ENCODE data around the gene FAH.
"Not testable (repeated sequence)": the region's sequence is repeated elsewhere in the genome, so short reads cannot be mapped to it uniquely, and the experiment has no call there.

The FAH gene

DNA sequence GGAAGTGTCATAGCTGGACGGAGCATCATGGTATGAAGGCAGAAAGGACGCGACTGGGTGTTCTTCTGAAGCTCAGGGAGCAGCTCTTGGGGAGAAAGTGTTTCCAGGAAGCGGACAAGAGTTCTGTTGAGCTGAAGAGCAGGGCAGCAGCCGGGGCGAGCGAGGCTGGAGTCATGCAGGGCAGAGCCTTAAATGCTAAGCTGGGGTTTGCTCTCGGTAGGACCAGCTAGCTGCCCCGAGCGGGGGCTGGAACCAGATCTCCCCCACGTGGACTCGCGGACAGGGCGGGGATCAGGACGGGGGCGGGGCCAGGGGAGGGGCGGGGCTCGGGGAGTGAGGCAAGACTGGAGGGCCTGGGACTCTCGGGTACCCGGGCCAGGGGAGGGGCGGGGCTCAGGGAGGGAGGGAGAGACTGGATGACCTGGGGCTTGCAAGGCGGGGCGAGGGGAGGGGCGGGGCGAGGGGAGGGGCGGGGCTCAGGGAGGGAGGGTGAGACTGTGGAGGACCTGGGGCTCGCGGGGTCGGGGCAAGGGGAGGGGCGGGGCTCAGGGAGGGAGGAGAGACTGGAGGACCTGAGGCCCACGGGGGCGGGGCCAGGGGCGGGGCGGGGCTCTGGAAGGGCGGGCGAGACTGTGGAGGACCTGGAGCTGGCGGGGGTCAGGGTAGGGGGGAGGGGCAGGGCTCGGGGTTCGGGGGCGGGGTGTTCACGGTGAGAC lies 461 bp upstream of the FAH start:
- peak; percentile 91 to 97 for DNase-seq

DNA sequence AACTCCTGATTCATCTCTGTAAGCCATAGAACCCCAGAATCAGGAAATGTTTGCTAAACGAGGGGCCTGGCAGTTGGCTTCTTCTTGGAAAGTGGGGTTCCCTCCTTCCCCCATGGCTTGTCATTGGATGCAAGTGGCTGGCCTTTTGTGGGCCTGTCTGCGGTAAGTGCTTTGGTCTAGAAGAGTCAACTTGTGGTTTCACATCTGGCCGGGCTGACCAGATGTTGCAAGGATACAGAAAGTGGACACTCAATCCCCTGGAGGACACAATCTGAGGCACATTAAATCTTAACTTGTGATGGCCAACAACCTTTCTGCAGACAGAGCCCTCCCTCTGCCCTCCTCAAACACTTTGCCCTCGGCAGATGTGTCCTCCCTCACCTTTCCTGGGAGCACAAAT lies 1.1 kb downstream of the FAH start:
- DNase-seq = no peak

DNA sequence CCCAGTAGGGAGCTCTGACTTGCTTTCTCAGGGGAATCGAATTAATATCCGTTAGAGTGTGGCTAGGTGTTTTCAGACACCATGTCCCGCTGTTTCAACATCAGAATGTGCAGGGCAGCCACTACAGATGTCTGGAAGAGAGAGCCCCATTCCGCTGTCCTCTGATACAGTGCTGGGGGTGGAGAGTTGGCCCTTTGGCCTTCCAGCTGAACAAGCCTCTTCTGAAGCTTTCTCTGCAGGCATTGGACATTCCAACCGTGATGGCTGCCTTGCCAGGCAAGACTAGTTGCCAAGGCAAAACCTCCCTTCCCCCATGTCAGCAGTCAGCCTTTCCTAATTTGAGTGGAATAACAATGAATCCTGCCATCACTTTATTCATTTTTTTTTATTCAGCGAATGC lies 1.5 kb downstream of the FAH start:
- DNase-seq = no peak

DNA sequence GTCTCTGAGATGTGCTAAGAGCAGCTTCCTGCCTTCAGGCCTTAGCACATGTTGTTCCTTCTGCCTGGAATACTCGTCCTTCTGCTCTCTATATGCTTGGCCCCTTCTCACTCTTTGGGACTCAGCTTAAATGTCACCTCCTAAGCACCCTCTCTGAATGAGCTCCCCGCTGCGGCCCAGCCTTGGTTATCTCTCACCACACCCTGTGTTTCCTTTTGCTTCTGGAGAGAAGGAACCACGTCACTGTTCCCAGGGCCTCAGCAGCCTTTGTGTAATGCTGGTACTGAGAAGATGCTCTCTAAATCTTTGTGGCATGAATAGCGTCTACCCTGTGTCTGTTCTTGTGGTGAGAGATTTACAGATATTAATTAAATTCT lies 2.2 kb downstream of the FAH start:
- no peak for DNase-seq

DNA sequence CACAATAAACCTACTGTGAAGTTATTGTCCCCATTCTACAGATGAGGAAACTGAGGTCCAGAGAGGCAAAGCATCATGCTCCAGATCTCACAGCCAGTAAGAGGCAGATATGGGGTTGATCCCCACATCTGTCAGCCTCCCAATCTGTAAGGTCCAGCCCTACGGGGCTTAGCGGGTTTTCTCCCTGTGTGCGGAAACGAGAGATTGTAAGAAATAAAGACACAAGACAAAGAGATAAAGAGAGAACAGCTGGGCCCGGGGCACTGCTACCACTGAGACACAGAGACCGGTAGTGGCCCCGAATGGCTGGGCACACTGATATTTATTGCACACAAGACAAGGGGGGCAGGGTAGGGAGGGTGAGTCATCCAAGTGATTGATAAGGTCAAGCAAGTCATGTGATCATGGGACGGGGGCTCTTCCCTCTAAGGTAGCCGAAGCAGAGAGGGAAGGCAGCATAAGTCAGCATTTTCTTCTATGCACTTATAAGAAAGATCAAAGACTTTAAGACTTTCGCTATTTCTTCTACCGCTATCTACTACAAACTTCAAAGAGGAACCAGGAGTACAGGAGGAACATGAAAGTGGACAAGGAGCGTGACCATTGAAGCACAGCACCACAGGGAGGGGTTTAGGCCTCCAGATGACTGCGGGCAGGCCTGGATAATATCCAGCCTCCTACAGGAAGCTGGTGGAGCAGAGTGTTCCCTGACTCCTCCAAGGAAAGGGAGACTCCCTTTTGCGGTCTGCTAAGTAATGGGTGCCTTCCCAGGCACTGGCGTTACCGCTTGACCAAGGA lies 2.8 kb downstream of the FAH start:
- not testable (repeated sequence) for DNase-seq

DNA sequence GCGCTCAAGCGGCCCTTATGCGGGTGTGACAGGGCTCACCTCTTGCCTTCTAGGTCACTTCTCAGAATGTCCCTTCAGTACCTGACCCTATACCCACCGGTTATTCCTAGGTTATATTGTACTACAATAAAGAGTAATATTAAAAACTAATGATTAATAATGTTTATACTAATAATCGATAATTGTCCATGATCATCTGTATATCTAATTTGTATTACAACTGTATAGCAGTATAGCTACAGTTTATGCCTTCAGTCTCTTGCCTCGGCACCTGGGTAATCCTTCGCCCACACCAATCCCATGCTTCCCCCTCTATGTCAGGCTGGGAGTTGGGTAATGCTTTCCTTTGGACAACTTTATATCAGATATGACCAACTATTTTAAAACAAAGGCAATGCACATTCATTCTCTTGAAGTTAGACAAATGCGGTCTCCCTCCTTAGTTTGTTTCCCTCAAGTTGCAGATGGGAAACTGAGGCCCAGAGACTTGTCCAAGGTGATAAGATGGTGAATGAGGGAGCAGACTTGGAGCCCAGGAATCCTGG lies 3.4 kb downstream of the FAH start:
- no peak for DNase-seq

DNA sequence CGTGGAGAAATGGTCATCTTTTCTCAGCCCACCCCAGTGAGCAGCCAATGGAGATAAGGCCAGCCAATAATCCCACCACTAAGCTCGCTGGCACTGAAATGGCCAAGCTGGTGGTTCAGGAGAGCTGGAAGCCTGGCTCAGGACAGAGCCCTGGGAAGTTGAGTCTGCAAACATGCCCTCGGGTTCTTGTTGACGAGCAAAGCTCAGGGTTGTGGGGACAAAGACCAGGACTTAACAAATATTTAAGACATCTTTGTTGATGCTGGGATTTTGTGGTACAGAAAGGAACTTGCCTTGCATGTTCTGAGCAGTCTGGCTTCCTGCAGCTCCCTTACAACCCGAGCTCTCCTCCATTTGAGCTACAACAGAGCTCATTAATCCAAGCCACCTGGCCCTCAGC lies 4.4 kb downstream of the FAH start:
- no peak for DNase-seq

DNA sequence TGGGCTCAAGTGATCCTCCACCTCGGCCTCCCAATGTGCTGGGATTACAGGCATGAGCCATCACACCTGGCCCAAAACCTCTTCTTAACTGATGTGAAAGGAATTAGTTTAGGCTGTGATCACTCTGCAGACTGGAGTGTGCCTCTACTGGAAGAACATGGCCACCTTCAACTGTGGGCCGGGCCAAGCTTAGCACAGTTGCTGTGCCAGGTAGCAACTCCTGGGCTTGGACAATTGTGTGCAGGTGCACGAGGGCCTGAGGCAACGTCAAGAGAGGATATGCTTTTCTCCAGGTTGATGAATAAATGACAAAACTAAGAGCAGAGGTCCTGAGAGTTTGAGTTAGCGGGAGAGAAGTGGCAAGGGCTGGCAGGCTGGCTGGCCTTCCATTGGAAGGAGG lies 6.5 kb downstream of the FAH start:
- DNase-seq = no peak

DNA sequence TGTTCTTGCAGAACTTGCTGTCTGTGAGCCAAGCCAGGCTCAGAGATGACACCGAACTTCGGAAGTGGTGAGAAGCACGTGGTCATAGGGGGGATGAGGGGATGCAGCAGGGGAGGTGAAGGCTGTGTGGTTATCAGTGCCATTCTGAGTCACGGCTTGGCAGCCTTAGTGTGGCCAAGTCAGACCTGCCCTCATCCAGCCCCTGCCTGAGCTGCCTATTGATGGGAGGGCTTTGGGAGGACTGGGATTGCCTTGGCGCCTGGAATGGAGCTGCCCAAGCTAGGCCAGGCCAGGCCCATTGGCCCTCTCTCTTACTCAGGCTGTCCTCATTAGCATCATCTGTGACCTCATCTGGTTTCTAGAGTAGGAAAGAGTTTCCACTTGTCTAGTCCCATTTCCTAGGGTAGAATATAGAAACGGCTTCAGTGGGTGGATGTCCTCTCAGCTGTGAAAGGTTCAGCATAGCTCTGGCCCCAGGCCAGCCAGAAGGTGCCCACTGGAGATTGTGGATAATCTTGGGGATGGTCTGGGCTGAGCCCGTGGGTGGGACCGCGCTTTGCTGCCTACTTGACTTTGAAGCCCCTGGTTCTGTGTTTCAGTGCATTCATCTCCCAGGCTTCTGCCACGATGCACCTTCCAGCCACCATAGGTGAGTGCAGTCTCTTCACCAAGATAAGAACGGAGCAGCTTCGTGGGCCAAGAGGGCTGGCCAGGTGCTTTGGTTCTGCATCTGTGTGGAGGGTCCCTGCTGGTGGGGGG lies 7.2 kb downstream of the FAH start:
- no peak for DNase-seq

DNA sequence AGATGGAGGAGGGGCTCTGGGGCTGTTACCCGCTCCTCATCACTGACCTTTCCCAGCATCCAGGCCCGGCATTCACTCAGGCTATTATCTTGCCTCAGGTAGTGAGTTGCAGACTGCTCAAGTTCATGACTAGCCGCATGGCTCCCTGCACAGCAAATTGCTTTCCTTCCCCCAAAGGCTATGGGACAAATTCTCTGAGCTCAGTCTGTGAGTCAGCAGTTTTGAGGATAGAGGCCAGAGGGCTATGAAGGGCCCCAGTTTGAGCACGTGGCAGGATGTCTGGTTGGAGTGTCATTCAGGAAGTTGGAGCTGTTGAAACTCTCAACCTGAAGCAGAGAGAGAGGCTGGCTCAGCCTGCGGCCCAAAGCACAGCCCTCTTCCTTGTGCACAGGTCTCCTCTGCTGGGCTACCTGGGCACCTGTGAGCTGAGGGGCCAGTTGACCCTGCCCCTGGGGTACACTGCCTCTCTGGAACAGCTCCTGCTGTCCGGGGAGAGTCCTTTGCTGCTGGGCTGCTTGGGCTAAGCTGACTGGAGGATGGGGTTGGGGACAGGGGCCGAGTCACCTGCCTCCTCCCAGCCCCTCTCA lies 7.9 kb downstream of the FAH start:
- DNase-seq = peak; percentile 31 to 97

DNA sequence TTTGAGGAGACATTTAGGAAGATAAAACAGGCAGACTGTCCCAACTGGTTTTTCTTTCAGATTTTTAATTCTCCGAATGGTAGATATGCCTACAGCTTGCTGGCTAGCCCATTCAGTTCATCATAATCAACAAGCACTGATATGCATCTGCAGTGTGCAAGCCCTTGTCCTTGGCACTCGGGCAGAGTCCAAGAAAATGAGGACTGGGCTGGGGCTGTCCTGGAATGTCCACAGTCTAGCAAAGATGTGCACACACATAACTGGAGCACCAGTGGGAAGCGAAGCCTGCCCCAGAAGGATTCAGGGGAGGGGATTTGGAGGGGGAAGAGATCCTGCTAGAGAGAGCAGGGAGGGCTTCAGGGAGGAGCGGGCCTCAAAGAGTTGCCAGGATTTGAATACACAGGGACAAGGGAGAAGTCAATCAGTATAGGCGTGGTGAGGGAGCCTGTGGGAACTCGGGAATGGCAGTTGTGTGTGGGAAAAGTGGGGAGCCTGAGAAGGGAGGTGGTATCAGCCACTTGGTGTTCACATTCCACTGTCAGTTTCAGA lies 8.7 kb downstream of the FAH start:
- no peak for DNase-seq

DNA sequence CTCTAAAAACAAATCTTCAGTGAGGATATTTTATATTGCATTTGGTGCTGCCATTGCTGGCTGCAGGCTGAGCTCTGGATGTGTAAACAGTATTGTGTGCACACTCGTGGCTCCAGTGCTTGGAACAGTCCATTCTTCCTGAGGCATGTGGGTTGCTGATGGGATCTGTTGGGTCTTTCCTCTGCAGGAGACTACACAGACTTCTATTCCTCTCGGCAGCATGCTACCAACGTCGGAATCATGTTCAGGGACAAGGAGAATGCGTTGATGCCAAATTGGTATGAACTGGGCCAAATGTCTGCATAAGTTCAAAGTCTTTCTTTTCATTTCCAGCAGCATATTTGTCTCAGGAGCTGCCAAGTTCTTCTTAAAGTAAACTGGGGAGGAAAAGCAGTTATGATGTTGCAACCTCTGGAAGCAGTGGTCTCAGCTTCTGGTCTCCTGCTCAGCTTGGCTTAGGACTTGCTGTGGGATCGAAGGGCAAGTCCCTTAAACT lies 9.3 kb downstream of the FAH start:
- no peak for DNase-seq

DNA sequence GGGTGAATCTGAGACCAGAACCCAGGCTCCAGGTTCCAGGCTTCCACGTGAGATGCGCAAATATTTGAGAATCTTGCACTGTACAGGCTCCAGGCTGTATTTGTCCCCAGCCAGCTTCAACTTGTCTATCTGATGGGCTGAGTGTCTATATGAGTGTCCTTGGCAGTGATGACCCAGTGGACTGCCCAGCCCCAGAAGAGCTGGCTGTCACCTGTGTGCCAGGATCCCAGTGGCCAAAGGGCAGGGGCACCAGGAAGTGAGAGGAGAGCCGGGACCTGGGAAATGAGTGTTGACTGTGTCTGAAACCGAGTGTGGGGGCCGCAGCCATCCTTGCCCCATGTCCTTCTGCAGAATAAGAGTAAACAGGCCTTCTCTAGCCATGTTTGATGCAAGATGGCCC lies 10.4 kb downstream of the FAH start:
- DNase-seq = no peak

DNA sequence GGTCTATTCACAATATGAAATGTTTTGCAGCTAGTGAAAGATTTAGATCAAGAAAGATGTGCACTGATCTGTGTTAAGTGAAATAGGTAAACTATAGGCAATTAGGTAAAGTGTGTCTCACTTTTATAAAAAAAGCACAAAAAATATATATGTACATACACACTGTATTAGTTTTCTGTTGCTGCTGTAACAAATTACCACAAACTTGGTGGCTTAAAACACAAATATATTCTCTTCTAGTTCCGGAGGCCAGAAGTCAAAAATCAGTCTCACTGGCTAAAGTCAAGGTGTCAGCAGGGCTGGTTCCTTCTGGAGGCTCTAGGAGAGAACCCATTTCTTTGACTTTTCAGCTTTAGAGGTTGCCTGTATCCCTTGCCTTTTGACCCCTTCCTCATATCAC lies 11.1 kb downstream of the FAH start:
- DNase-seq = no peak

DNA sequence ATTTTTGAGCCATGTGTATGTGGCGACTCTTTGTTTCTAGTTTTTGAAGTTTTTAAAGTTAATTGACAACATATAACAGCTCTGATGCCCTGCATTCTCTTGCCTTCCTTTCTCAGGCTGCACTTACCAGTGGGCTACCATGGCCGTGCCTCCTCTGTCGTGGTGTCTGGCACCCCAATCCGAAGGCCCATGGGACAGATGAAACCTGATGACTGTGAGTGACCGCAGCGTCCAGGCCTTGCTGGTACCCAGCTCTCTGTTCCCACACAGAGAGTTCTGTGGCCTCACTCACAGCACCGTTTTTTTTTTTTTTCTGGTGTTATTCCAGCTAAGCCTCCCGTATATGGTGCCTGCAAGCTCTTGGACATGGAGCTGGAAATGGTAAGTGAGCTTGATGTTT lies 15.1 kb downstream of the FAH start:
- DNase-seq = no peak

DNA sequence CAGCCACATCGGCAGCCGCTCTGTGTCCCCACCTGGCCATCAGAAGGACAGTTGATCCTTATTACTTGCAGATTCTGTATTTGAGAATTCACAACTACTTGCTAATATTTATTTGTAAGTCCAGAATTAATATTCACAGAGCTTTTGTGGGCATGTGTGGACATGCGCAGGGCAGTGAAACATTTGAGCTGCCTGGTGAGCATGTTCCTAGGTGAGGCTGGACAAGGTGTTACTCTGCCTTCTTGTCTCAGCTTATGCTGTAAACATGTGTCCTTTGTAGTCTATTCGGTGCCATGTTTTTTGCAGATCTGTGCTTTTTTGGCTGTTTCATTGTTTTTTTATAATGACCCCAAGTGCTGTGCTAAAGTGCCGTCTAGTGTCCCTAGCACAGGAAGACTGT lies 15.6 kb downstream of the FAH start:
- DNase-seq = no peak

DNA sequence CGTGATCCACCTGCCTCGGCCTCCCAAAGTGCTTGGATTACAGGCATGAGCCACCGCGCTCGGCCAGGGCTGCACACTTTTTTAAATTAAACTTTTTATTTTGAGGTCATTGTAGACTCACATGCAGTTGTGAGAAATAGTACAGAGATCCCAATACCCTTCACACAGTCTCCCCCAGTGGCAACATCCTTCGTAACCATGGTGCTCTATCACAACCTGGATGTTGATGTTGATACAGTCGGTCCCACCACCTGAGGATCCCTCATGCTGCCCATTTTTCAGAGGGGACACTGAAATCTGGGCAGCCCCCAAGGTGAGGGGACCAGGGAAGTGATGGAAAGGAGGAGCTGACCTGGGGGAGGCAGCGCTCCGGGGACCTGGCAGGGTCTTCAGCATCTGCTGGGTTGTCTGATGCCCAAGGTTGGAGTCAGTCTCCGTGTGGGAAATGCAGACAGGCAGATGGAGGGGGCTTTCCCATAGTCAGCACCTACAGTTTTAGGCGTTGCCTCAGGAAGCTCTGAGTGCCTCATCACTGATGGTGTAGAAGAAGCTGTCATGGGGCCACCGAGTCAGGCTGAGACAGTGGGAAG lies 17.1 kb downstream of the FAH start:
- DNase-seq = no peak

DNA sequence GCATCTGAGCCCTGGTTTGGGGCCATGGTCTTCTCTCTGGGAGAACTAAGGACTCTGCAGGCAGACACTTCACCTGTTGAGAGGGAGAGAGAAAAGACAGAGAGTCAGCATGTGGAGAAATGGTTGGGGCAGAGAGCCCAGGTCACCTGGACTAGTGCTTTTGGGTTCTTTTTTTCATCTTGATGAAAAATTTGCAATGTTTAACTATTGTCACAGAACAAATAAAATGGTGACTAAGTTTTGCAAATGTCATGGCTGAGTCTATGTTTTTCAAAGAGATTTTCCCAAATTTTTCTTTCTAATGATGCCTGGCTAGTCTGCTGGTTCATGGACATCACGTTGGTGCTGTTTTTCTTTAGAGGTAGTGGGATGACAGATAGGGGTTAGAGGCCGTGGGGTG lies 17.8 kb downstream of the FAH start:
- DNase-seq = no peak

DNA sequence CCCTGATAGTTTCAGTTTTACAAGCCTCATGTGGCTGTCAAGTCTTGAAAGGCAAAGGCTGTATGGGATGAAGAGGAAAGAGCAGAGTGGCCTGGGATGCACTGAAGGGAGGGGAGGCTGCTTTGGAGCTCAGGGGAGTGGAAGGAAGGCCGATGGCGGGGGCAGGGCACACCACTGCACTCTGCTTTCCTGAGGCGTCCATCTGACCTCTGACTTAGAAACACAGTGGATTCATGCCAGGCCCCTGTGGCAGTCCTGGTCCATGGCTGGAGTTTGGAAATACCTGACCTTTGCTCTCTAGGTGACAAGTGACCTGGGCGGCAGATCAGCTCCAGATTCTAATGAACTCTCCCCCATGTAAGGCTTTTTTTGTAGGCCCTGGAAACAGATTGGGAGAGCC lies 19.0 kb downstream of the FAH start:
- DNase-seq = no peak

DNA sequence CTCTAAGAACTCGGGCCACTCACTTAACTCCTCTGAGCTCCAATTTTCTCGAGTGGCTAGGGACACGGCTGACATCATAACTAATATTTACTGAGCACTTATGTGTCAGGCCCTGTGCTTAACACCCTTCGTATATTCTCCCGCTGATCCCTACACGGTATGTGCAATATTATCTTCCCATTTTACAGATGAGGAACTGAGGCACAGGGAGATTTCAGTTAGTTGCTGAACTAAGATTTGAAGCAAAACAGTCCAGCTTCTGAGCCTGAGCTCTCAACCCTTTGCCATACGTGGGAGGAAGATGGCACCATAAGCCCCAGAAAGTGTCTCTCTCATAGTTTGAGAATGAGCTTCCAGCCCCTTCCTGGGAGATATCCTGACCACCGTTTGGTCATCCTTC lies 19.6 kb downstream of the FAH start:
- DNase-seq = no peak

DNA sequence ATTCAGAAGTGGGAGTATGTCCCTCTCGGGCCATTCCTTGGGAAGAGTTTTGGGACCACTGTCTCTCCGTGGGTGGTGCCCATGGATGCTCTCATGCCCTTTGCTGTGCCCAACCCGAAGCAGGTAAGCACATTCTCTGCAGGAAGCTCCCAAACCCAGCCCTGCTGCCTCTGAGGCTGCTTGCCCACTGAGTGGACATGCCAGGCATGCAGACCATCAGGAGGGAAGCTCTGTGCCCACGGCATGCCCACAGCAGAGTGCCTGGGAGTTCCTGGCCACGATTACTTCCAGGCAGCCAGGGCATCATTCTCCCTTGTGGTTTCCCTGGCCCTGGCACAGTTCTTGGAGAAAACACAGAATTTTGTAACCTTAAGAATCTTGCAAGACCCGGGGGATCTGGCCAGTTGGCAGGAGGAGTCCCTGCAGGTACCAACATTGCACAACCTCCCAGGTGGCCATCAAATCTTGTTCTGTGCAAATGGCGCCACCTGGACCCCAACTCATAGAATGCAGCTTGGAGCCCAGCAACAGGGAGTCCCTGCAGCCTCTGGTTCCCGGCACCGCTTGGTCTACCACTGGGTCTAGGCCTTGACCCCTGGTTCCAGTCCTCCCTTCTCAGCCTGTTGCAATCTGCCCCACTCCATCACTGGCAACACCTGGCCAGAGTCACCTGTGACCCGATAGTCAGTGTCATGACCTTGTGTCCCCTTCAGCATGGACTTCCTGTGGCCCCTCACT lies 20.4 kb downstream of the FAH start:
- DNase-seq = peak; percentile 20 to 23
